Measurements from ENCODE around the gene FNDC3A.

- TF ChIP-seq CTCF (IDR thresholded peaks at IDR 0.05; ENCODE audit: poor library complexity): no peak
- no peak for TF ChIP-seq EZH2 (IDR thresholded peaks at IDR 0.05; ENCODE audit: borderline replicate concordance)
- TF ChIP-seq EZH2phosphoT487 (IDR thresholded peaks at IDR 0.05; ENCODE audit: low read depth, severe bottlenecking, unreplicated experiment): no peak
These were observed 2.3 kb downstream of the FNDC3A start for GRCh38 chr13:48977973-48978372.

Measured in hepatocyte (in vitro differentiated cells).